ENCODE data around the gene GCC1.
"Not testable (repeated sequence)": the region's sequence is repeated elsewhere in the genome, so short reads cannot be mapped to it uniquely, and the experiment has no call there.

GCC1 gene

GRCh38 chr7:127589896-127590295 is 4.5 kb upstream of the GCC1 start:
- DNase-seq: peak; percentile 19 to 33 (median 23)

GRCh38 chr7:127588697-127589482 is 3.5 kb upstream of the GCC1 start:
- DNase-seq: peak; percentile 20 to 43 (median 32)

- DNase-seq: peak; percentile 88 to 97 (median 93)
These were observed 2.8 kb upstream of the GCC1 start, which contains the start of gene ARF5 for GRCh38 chr7:127588019-127588696. TSS of gene ARF5 (plus strand) at chr7:127588411. CDS start at chr7:127588499, 88 bp downstream.

- peak in 2 of 3 donors; percentile 10 to 17 for DNase-seq
These were observed 2.2 kb upstream of the GCC1 start for GRCh38 chr7:127587663-127588018.

- DNase-seq: no peak
These were observed 950 bp upstream of the GCC1 start for GRCh38 chr7:127586346-127586745.

GRCh38 chr7:127584648-127585043 is 750 bp downstream of the GCC1 start:
- no peak for DNase-seq

- DNase-seq: no peak
These were observed 3.0 kb downstream of the GCC1 start for GRCh38 chr7:127582361-127582760.

GRCh38 chr7:127581716-127582115 is 3.7 kb downstream of the GCC1 start:
- no peak for DNase-seq

- DNase-seq: no peak
These were observed 4.8 kb downstream of the GCC1 start for GRCh38 chr7:127580612-127581011.

- DNase-seq: no peak
These were observed 6.6 kb downstream of the GCC1 start for GRCh38 chr7:127578711-127579275.

- no peak for DNase-seq
These were observed 7.2 kb downstream of the GCC1 start for GRCh38 chr7:127578036-127578684.

- peak in 1 of 3 donors; percentile 4 for DNase-seq
These were observed 13.5 kb downstream of the GCC1 start for GRCh38 chr7:127571741-127572505.

- not testable (repeated sequence) for DNase-seq
These were observed 17.4 kb downstream of the GCC1 start for GRCh38 chr7:127568034-127568433.

GRCh38 chr7:127566242-127566641 is 19.2 kb downstream of the GCC1 start:
- no peak for DNase-seq

GRCh38 chr7:127557803-127558202 is 27.6 kb downstream of the GCC1 start:
- DNase-seq: no peak

GRCh38 chr7:127556404-127556803 is 29.0 kb downstream of the GCC1 start:
- peak; percentile 14 to 24 (median 15) for DNase-seq

- DNase-seq: no peak
These were observed 33.5 kb downstream of the GCC1 start for GRCh38 chr7:127551941-127552340.

- no peak for DNase-seq
These were observed 35.1 kb downstream of the GCC1 start for GRCh38 chr7:127550247-127550646.

GRCh38 chr7:127546313-127546712 is 39.1 kb downstream of the GCC1 start:
- DNase-seq: no peak

GRCh38 chr7:127541548-127541947 is 43.8 kb downstream of the GCC1 start:
- no peak for DNase-seq

- not testable (repeated sequence) for DNase-seq
These were observed 44.9 kb downstream of the GCC1 start for GRCh38 chr7:127540461-127540860.

GRCh38 chr7:127539116-127539515 is 46.3 kb downstream of the GCC1 start:
- no peak for DNase-seq

- no peak for DNase-seq
These were observed 48.7 kb downstream of the GCC1 start for GRCh38 chr7:127536741-127537140.
